HTERT RPE-1 (cell line): ENCODE results near the gene RSPRY1.
"Not testable (repeated sequence)": the region's sequence is repeated elsewhere in the genome, so short reads cannot be mapped to it uniquely, and the experiment has no call there.

ENCODE experiments used
- in situ Hi-C: fragments of 300-500 bp; cut with MboI; formaldehyde crosslinking; loops from 4 replicates; pipeline ENCODE4 v1.14.3; 2020; ENCODE audit warnings: low sequenced_read_pairs

The RSPRY1 gene

GRCh38 chr16:57268804-57269800, 83.0 kb downstream of the RSPRY1 start:
- in situ Hi-C loops: no loop called here

GRCh38 chr16:57270221-57271062, 84.3 kb downstream of the RSPRY1 start:
- in situ Hi-C loops: no loop called here

- in situ Hi-C loops: no loop called here
Observed at GRCh38 chr16:57271063-57271345, 84.9 kb downstream of the RSPRY1 start.

- in situ Hi-C loops: no loop called here
Observed at GRCh38 chr16:57271867-57272495, 85.9 kb downstream of the RSPRY1 start.

- in situ Hi-C loops: no loop called here
Observed at GRCh38 chr16:57273359-57273758, 87.2 kb downstream of the RSPRY1 start.

- in situ Hi-C loops: no loop called here
Observed at GRCh38 chr16:57273826-57274225, 87.7 kb downstream of the RSPRY1 start.

- in situ Hi-C loops: not testable (repeated sequence)
Observed at GRCh38 chr16:57275946-57276345, 89.8 kb downstream of the RSPRY1 start.

- in situ Hi-C loops: no loop called here
Observed at GRCh38 chr16:57276596-57276995, 90.5 kb downstream of the RSPRY1 start.

GRCh38 chr16:57277586-57277985, 91.5 kb downstream of the RSPRY1 start:
- in situ Hi-C loops: no loop called here

- in situ Hi-C loops: no loop called here
Observed at GRCh38 chr16:57278494-57278893, 92.4 kb downstream of the RSPRY1 start.

- in situ Hi-C loops: no loop called here
Observed at GRCh38 chr16:57279780-57280638, 93.9 kb downstream of the RSPRY1 start.

- in situ Hi-C loops: no loop called here
Observed at GRCh38 chr16:57281791-57282190, 95.7 kb downstream of the RSPRY1 start.

GRCh38 chr16:57282510-57283213, 96.5 kb downstream of the RSPRY1 start:
- in situ Hi-C loops: no loop called here

GRCh38 chr16:57283214-57283958, 97.3 kb downstream of the RSPRY1 start:
- in situ Hi-C loops: no loop called here

GRCh38 chr16:57283959-57284208, 97.8 kb downstream of the RSPRY1 start:
- in situ Hi-C loops: no loop called here

- in situ Hi-C loops: no loop called here
Observed at GRCh38 chr16:57284209-57284951, 98.3 kb downstream of the RSPRY1 start, which contains the start of gene PLLP. PLLP (minus strand) TSS chr16:57284672; CDS start chr16:57284540, 132 bp downstream.

- in situ Hi-C loops: no loop called here
Observed at GRCh38 chr16:57284952-57285363, 98.8 kb downstream of the RSPRY1 start.

- in situ Hi-C loops: no loop called here
Observed at GRCh38 chr16:57285379-57285778, 99.2 kb downstream of the RSPRY1 start.
